CD4-positive, alpha-beta T cell (primary cell): Measurements from ENCODE around the gene UBXN11. TPM values are rescaled to one million over a fixed set of nuclear protein-coding genes. Genes with fewer than 3 reads are reported as not detected.
"Not testable (repeated sequence)": the region's sequence is repeated elsewhere in the genome, so short reads cannot be mapped to it uniquely, and the experiment has no call there.

Experiments used
- ATAC-seq: fragments of 200-7000 bp; cut with Tn5 transposase; one replicate; pipeline ENCODE4 v1.10.0; 2022; ENCODE audit warnings: mild to moderate bottlenecking; ENCODE audit not compliant: poor library complexity
- CTCF ChIA-PET: fragments of 350-600 bp; sonication (Branson Sonifier 250); formaldehyde crosslinking; loops from one replicate; lab custom pipeline; 2021; ENCODE audit warnings: antibody characterized with exemption, inconsistent platforms; lab: Charles Lee
- POLR2A ChIA-PET: fragments of 350-600 bp; sonication (Branson Sonifier 250); formaldehyde crosslinking; loops from one replicate; lab custom pipeline; 2021; ENCODE audit warnings: antibody characterized with exemption, inconsistent platforms; lab: Charles Lee
- DNase-seq, 14 experiments: peaks; one replicate each; pipeline ENCODE4 v3.0.0-alpha.2; 2013 to 2020; ENCODE audit warnings: mixed read lengths in 2 of 14
- H3K27ac ChIP-seq, 2 donors: one replicate each; pipeline versions ENCODE4 v1.5.1 to v1.7.0; 2013; ENCODE audit warnings: low read length in 2 of 2, low read depth in 1 of 2, mild to moderate bottlenecking in 1 of 2
- H3K27me3 ChIP-seq, 2 experiments: 1 replicate in 1 of 2; 2 replicates in 1 of 2; pipeline versions ENCODE4 v1.6.1 to v1.7.0; 2013; ENCODE audit warnings: low read length in 2 of 2, control low read depth in 1 of 2, mild to moderate bottlenecking in 1 of 2, moderate library complexity in 1 of 2; ENCODE audit not compliant: insufficient read depth in 2 of 2, control insufficient read depth in 1 of 2
- H3K36me3 ChIP-seq: one replicate; pipeline ENCODE4 v1.6.1; 2013; ENCODE audit warnings: low read length, control low read depth; ENCODE audit not compliant: insufficient read depth
- H3K4me1 ChIP-seq: one replicate; pipeline ENCODE4 v1.6.1; 2013; ENCODE audit warnings: low read length, control low read depth; ENCODE audit not compliant: insufficient read depth
- H3K4me3 ChIP-seq: one replicate; pipeline ENCODE4 v1.5.1; 2013; ENCODE audit warnings: mild to moderate bottlenecking, low read length, moderate library complexity
- H3K9me3 ChIP-seq, 2 experiments: 1 replicate in 1 of 2; 2 replicates in 1 of 2; pipeline versions ENCODE4 v1.6.1 to v1.7.0; 2013; ENCODE audit warnings: low read length in 2 of 2, mild to moderate bottlenecking in 2 of 2, control low read depth in 1 of 2, moderate library complexity in 1 of 2; ENCODE audit not compliant: control insufficient read depth in 1 of 2, insufficient read depth in 1 of 2
- H3K27ac Mint-ChIP-seq: one replicate; pipeline ENCODE4 v1.8.0; 2020; ENCODE audit warnings: mixed read lengths
- H3K27me3 Mint-ChIP-seq: one replicate; pipeline ENCODE4 v1.8.0; 2021; ENCODE audit warnings: mixed read lengths
- H3K36me3 Mint-ChIP-seq: one replicate; pipeline ENCODE4 v1.8.0; 2021; ENCODE audit warnings: low read depth, mixed read lengths
- H3K4me1 Mint-ChIP-seq: one replicate; pipeline ENCODE4 v1.8.0; 2021; ENCODE audit warnings: low read depth, mixed read lengths
- H3K4me3 Mint-ChIP-seq: one replicate; pipeline ENCODE4 v1.8.0; 2020; ENCODE audit warnings: mild to moderate bottlenecking, mixed read lengths
- H3K9me3 Mint-ChIP-seq: one replicate; pipeline ENCODE4 v1.8.0; 2020; ENCODE audit warnings: mixed read lengths
- CTCF ChIP-seq: fragments of 200-600 bp; IDR thresholded peaks from one replicate; pipeline ENCODE4 v1.8.0; 2022; ENCODE audit warnings: antibody characterized with exemption, mild to moderate bottlenecking
- intact Hi-C, 2 experiments: fragments of 100-400 bp; cut with DNase I in 1 of 2; cut with micrococcal nuclease in 1 of 2; formaldehyde crosslinking; loops; one replicate each; pipeline versions ENCODE4 v1.15.1 to v1.9.0; 2023 to 2025; cut with DNase I, micrococcal nuclease
- total RNA-seq, 174 experiments: library from RNA in 2 of 174; stranded (reverse) in 2 of 174; gene quantifications; one replicate each; pipeline ENCODE4 v1.2.3 and lab custom pipeline; 2021 to 2026

The UBXN11 gene
- total RNA-seq, 2 experiments from 2014 or later = 39.3 to 42.3 TPM

GRCh38 chr1:26315874-26316850 lies 9.7 kb upstream of the UBXN11 start:
- ATAC-seq = no peak
- H3K27me3 Mint-ChIP-seq = no peaks in the 10 kb centered on the region
- intact Hi-C loops = loop anchor here in 1 of 2 experiments (1.0 kb wide), 1 partner anchor 9 kb away; no protein-coding TSS in a partner anchor
- Histone ChIP-seq H3K9me3 (no peaks in the 10 kb centered on the region), H3K36me3 (peaks cover 20% of the 10 kb centered on the region), H3K27ac (peak overlapping the region; percentile 36 to 62), H3K4me3 (no peak overlapping the region), H3K27me3 (no peaks in the 10 kb centered on the region), H3K4me1 (peaks cover 55% of the 10 kb centered on the region)
- peak overlapping the region; percentile 86 for H3K27ac Mint-ChIP-seq
- ChIA-PET POLR2A (interaction anchor here (1.3 to 17.6 kb wide), 5 partner anchors 8 to 63 kb away, joined by 5 to 977 read pairs (median 55); partner anchors contain the start of genes SH3BGRL3 and UBXN11), CTCF (interaction anchor here (0.8 to 12.0 kb wide), 8 partner anchors 9 to 147 kb away, joined by 3 to 223 read pairs (median 6); partner anchors contain the start of genes CEP85, SH3BGRL3 and ZNF593)
- peaks cover 77% of the 10 kb centered on the region for H3K4me1 Mint-ChIP-seq
- peaks cover 34% of the 10 kb centered on the region for H3K36me3 Mint-ChIP-seq
- no peak for TF ChIP-seq CTCF
- peak overlapping the region; percentile 74 for H3K4me3 Mint-ChIP-seq
- H3K9me3 Mint-ChIP-seq = no peaks in the 10 kb centered on the region
- DNase-seq = no peak

GRCh38 chr1:26314501-26314900 lies 8.1 kb upstream of the UBXN11 start:
- POLR2A ChIA-PET = interaction anchor here (0.6 to 17.6 kb wide), 7 partner anchors 8 to 157 kb away, joined by 3 to 977 read pairs (median 4); partner anchors contain the start of genes DHDDS, HMGN2, SH3BGRL3 and UBXN11
- DNase-seq (no peak), ATAC-seq (no peak)
- Histone ChIP-seq H3K36me3 (peaks cover 8% of the 10 kb centered on the region), H3K27ac (no peak overlapping the region), H3K4me1 (peaks cover 47% of the 10 kb centered on the region), H3K9me3 (no peaks in the 10 kb centered on the region), H3K27me3 (no peaks in the 10 kb centered on the region), H3K4me3 (no peak overlapping the region)
- Mint-ChIP-seq H3K4me1 (peaks cover 63% of the 10 kb centered on the region), H3K27ac (peak overlapping the region; percentile 86), H3K9me3 (no peaks in the 10 kb centered on the region), H3K36me3 (peaks cover 21% of the 10 kb centered on the region), H3K4me3 (peak overlapping the region; percentile 75), H3K27me3 (no peaks in the 10 kb centered on the region)
- CTCF ChIA-PET = interaction anchor here (1.6 to 12.0 kb wide), 4 partner anchors 27 to 81 kb away, joined by 5 to 223 read pairs (median 83); partner anchors contain the start of genes CEP85 and SH3BGRL3
- intact Hi-C loops = no loop called here
- no peak for TF ChIP-seq CTCF

- not testable (repeated sequence) for H3K27me3 Mint-ChIP-seq, H3K36me3 ChIP-seq, H3K36me3 Mint-ChIP-seq, H3K9me3 ChIP-seq, H3K27me3 ChIP-seq, H3K9me3 Mint-ChIP-seq, ATAC-seq
- CTCF ChIA-PET = interaction anchor here (0.7 to 5.1 kb wide), 11 partner anchors 10 to 109 kb away, joined by 3 to 33 read pairs (median 8); partner anchors contain the start of genes CD52, CEP85 and SH3BGRL3
- Mint-ChIP-seq H3K4me1 (peaks cover 45% of the 10 kb centered on the region), H3K4me3 (peak overlapping the region; percentile 84), H3K27ac (peak overlapping the region; percentile 87)
- POLR2A ChIA-PET = interaction anchor here (0.7 to 8.5 kb wide), 8 partner anchors 7 to 1040 kb away, joined by 4 to 270 read pairs (median 12); partner anchors contain the start of genes CD52, HMGN2 and SH3BGRL3
- DNase-seq = peak in 3 of 14 experiments; percentile 31 to 39 (median 33)
- intact Hi-C loops = loop anchor here in 1 of 2 experiments (1.0 kb wide), 2 partner anchors 7 to 24 kb away; no protein-coding TSS in a partner anchor
- peak overlapping the region; percentile 42 to 61 for H3K27ac ChIP-seq
- peaks cover 41% of the 10 kb centered on the region for H3K4me1 ChIP-seq
- peak overlapping the region; percentile 77 for H3K4me3 ChIP-seq
Measured at GRCh38 chr1:26307966-26308899, 1.8 kb upstream of the UBXN11 start.
